Activated T-helper 1 cell treated with Interleukin-2 at 50 U/mL for 16 hours (primary cell): ENCODE data around the gene CARS2.
"Not testable (repeated sequence)": the region's sequence is repeated elsewhere in the genome, so short reads cannot be mapped to it uniquely, and the experiment has no call there.

Source experiments
- DNase-seq: peaks from one replicate; pipeline ENCODE4 v3.0.0-alpha.2; 2020; ENCODE audit warnings: low read depth

Gene CARS2

GRCh38 chr13:110682746-110683145 lies 23.2 kb downstream of the CARS2 start:
- DNase-seq: no peak

- DNase-seq: no peak
Observed at GRCh38 chr13:110681868-110682550, 23.9 kb downstream of the CARS2 start.

- DNase-seq: no peak
Observed at GRCh38 chr13:110680852-110681251, 25.1 kb downstream of the CARS2 start.

GRCh38 chr13:110677731-110678545 lies 28.0 kb downstream of the CARS2 start:
- DNase-seq: no peak

- DNase-seq: no peak
Observed at GRCh38 chr13:110676595-110677587, 29.0 kb downstream of the CARS2 start.

GRCh38 chr13:110669814-110670213 lies 36.1 kb downstream of the CARS2 start:
- DNase-seq: not testable (repeated sequence)

- DNase-seq: no peak
Observed at GRCh38 chr13:110669036-110669435, 36.9 kb downstream of the CARS2 start.

GRCh38 chr13:110666255-110666533 lies 39.7 kb downstream of the CARS2 start:
- no peak for DNase-seq

- no peak for DNase-seq
Observed at GRCh38 chr13:110665491-110666254, 40.2 kb downstream of the CARS2 start.

- DNase-seq: no peak
Observed at GRCh38 chr13:110664673-110665072, 41.2 kb downstream of the CARS2 start.

- no peak for DNase-seq
Observed at GRCh38 chr13:110664041-110664440, 41.9 kb downstream of the CARS2 start.

GRCh38 chr13:110663491-110663890 lies 42.4 kb downstream of the CARS2 start:
- DNase-seq: no peak

- DNase-seq: no peak
Observed at GRCh38 chr13:110662777-110663443, 43.0 kb downstream of the CARS2 start.

- DNase-seq: no peak
Observed at GRCh38 chr13:110662091-110662490, 43.8 kb downstream of the CARS2 start.

- no peak for DNase-seq
Observed at GRCh38 chr13:110661256-110661655, 44.7 kb downstream of the CARS2 start.

GRCh38 chr13:110658218-110658911 lies 47.6 kb downstream of the CARS2 start:
- DNase-seq: not testable (repeated sequence)

- no peak for DNase-seq
Observed at GRCh38 chr13:110657196-110657595, 48.7 kb downstream of the CARS2 start.

GRCh38 chr13:110653851-110654250 lies 52.1 kb downstream of the CARS2 start:
- no peak for DNase-seq

GRCh38 chr13:110653271-110653670 lies 52.6 kb downstream of the CARS2 start:
- DNase-seq: no peak

GRCh38 chr13:110652764-110653163 lies 53.2 kb downstream of the CARS2 start:
- DNase-seq: no peak
